ENCODE measurements around the gene TMEM263. TPM values are rescaled to one million over a fixed set of nuclear protein-coding genes. Genes with fewer than 3 reads are reported as not detected.

TMEM263 gene
- total RNA-seq, 1 experiment from 2014 or later = 33.4 TPM

DNA sequence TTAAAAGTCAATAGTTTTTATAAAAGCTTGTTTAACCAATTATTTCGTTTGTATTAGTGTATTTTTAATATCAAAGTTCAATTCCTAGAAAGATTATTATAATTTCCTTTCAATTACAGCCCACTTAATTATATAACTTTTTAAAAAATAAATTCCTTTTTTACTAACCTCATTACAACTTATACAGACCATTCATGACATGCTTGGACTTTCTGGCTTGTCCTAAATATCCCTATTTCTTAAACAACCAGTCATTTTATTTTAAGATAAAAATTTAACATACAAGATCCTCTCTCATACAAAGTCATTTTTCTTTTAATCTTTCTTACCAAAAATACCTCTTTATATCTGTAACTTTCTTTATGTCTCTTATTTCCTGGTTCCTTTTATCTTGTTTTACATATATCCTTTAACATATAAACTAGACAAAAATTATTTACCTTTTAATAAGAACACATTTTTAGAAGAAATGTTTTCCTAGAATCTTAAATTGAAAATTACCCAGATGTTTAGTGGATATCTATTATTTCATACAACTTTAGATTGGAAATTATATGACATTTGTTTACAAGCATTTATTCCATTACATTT, 10.4 kb upstream of the TMEM263 start:
- DNase-seq (ENCODE audit: low read depth) = no peak

DNA sequence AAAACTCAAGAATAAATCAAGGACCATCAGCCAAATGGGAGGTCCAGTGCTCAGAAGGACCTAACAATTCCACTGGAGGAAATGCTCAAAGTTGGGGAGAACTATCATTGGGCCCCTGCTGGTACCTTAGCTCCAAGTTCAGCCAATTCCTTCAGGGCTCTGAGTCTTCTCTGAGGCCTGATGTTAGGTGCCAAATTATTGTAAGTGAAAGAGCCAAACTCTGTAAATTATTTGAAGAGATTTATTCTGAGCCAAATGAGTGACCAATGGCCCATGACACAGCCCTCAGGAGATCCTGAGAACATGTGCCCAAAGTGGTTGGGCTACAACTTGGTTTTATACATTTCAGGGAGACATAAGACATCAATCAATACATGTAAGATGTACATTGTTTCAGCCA, 8.2 kb upstream of the TMEM263 start:
- no peak for DNase-seq (ENCODE audit: low read depth)

DNA sequence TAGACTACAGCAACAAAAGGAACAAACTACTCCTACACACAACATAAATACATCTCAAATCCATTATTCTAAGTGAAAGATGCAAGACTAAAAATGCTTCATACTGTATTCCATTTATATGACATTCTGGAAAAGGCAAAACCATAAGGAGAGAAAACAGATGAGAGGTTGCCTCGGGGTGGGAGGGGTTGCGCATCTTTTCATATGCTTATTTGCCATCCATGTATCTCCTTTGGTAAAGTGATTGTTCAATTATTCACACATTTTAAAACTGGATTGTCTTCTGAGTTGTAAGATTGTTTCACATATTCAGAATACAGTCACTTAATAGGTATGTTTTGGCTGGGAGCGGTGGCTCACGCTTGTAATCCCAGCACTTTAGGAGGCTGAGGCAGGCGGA, 5.1 kb upstream of the TMEM263 start:
- no peak for DNase-seq (ENCODE audit: low read depth)

DNA sequence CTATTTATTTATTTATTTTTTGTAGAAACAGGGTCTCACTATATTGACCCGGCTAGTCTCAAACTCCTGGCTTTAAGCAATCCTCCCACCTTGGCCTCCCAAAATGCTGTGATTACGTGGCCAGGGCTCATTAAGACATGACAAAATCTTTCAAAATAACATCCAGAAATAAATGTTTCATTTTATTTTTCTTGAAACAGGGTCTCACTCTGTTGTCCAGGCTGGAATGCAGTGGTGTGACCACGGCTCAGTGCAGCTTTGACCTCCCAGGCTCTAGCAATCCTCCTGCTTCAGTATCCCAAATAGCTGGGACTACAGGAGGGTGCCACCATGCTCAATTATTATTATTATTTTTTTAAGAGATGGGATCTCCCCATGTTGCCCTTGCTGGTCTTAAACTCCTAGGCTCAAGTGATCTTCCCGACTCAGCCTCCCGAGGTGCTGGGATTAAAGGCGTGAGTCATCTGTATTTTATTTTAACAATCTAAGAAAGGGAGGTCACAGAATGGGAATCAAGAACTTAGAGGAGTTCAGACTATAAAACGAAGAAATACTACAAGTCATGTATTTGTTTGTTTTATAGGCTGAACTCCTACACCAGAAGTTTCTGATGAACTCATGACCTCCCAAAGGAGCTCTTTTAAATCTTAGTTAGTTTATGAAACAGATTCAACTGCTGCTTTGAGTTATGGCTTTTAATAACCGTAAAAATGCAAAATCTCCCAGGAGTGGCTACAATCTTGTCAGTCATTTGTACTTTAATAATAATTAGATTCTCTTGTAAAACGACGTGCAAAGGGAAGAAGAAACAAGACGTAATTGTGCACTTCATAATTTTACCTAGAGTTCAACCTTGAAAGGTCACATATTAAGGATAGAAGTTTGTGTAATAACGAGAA, 2.1 kb upstream of the TMEM263 start:
- peak; percentile 48 for DNase-seq (ENCODE audit: low read depth)

DNA sequence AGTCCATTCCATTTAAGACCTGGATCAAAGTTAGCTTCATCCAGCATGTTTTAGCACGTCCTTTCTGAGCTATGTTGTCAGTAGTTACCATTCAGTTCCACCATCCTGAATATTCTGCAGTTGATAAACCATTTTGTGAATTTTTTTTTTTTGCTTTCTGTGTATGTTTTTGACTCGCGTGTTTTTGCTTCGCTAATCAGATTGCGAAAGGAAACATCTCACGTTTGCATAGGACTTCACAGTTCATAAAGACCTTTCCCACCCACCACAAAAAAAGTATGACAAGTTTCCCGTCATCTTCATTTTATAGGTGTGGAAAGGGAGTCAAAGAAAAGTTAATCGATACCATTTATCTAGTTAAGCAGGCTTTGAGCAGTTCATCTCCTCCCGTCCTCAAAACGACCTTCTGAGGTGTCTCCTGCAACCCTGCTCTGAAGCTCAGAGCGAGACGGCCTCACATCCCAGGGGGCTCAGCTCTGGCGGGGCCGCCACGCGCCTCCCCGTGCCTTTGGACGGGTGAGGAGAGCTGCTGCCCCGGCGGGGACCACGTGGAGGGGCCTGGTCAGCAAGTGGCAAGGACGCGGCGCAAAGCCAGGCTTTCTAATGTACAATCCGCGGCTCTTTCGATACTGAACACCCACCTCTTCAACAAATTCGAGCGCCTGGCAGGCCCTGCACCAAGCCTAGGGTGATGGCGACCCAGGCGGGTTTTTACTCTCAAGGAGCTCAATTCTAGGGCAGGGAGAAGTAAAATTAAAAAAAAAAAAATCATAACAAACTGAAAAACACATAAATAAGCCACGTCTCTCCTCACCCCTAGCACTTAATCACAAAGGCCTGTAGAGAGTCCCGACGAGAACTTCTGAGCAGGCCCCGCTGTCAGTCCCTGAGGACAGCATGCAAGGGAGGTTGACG, 988 bp upstream of the TMEM263 start:
- DNase-seq (ENCODE audit: low read depth) = no peak

DNA sequence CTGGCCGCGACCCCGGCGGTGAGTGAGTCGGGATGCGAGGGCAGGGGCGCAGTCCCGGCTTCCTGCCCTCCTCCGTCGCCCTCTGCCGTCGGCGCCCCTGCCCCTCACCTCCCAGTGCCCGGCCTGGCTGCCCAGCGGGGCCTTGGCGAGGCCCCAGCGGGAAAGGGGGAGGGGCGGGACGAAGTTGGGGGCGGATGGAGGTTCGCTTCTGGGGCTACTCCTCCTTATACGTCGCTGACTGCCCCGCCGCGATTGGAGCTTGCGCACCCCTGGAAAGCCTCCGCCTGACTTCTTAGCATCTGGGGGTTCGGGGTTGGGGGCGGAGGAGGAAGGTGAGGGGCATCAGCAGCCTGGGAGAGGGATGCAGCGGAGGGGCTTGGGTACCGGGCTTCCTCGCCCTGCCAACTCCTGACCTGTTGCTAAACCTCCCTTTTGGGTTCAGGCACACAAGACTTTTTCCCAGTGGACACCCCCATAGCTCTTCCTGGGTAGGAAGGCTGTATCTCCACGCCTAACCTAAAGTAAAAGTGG, 406 bp downstream of the TMEM263 start:
- DNase-seq (ENCODE audit: low read depth) = no peak

DNA sequence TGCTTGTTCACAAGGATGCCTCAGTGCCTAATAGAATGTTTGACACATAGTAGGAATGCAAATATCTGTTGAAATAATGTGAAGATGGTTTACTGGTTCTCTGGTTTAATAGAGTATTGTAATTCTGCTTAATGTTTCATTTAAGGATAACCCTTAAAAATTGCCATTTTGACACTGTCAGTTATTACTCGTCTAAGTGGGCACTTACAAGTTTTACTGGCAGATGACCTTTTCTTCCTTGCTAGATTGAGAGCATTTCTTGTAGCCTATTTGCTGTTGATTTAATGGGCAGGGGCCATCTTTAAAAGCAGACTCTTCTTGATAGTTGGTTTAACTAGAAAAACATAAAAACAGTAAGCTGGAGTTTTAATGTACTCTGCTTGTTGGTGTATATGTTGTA, 1.9 kb downstream of the TMEM263 start:
- no peak for DNase-seq (ENCODE audit: low read depth)

DNA sequence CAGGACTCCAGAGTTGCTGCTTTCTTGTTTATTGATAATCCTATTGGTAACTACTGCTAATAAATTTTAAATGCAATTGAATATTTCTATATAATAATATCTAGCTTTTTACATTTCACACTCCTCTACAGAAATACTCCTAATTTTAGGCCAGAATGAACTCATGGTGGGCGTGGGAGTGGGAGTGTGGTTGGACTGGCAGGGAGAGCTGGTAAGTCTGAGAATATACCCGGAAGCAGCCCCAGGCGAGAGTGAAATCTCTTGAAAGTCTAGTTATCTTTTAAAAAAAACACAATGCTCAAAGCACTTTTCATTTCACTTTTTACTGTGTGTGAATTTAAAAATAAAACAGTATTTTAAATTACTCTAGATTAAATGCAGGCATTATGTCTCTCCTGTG, 4.7 kb downstream of the TMEM263 start:
- no peak for DNase-seq (ENCODE audit: low read depth)

DNA sequence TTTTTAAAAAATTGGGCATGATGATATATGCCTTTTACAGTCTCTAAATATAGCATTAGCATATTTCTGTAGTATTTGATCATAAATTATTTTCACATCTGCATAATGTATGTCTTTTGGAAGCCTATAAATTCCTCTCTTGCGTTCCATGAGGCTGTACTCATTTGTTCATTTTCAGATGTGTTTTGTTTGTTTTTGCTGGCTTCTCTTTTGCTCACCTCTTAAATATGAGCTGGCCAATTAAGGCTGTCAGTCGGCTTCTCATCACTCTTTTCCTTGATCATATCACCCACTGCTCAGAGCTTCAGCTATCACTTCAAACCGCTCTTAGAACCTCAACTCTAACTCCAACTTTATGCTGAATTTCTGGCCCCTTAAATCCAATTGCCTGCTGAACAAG, 6.6 kb downstream of the TMEM263 start:
- no peak for DNase-seq (ENCODE audit: low read depth)

DNA sequence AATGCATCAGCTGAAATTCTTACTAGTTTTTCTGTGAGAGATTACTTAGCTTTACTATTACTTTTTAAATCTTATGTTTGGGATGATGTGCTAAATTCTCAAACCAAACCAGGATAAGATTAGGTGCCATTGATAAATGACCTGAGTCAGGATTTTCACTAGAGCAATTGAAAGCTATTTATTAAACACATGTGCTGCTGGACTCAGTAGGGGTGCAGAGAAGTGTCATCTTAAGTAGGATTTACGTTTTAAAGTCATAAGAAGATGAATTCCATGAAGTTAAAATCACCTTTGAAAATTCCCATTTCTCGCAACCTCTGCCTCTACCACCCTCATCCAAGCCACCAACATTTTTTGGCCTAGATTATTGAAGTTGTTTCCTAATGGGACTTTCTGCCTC, 8.8 kb downstream of the TMEM263 start:
- no peak for DNase-seq (ENCODE audit: low read depth)

DNA sequence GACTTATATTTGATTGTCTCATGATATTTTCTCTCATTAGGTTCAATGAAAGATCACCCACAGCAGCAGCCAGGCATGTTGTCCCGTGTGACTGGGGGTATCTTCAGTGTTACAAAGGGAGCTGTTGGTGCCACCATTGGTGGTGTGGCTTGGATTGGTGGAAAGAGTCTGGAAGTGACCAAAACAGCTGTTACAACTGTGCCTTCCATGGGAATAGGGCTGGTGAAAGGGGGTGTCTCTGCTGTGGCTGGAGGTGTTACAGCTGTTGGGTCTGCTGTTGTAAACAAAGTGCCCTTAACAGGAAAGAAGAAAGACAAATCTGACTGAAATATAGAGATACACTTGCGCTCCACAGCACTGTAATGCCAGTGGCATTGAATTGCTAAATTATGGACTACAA, 15.4 kb downstream of the TMEM263 start:
- DNase-seq (ENCODE audit: low read depth) = no peak

DNA sequence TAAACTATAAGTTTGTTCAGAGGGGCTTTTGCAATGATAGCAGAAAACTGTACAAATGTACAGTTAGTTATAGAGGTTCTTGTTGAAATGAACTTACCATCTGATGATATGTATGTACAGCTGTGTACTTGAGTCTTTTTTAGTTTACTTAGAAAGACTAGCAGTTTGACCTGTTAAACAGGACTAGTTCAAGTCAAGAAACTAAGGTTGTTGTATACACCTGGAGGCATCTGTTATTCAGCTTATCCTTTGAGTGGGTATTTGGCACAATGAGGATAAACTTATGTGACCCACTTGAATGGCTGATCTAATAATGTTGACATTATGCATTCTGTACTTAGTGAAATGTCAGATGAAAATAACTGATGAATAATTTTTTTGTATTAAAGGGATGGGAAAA, 17.8 kb downstream of the TMEM263 start:
- no peak for DNase-seq (ENCODE audit: low read depth)

DNA sequence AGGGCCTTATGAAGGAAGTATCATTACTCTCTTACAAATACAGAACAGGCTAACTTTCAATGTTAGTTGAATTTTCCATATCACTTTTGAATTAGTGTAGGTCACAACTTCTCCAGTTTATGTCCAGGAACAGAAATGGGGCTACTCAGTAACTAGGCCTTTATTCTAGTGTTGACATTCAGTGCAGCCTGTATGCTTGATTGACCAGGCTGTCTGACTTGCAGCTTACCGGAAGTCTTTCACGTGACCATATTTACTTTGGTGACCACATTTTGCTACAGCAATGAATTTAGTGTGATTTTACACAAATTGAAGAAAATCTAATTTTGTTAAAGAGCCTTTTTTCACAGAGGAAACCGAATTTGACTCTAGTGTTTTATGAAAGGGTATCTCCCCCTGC, 18.8 kb downstream of the TMEM263 start:
- no peak for DNase-seq (ENCODE audit: low read depth)

DNA sequence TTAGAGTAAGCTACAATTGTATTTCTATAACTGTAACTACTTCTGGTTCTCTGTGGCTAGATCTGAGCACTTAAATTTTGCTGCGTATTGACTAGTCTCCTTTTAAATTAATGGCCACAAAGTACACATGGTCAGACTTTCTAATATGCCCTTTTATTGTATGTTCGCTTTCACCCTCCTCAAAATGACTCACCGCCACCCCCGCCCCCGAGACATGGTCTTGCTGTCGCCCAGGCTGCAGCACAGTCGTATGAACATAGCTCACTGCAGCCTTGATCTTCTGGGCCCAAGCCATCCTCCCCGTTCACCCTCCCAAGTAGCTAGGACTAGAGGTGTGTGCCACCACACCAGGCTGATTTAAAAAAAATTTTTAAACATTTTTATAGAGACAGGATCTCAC, 19.4 kb downstream of the TMEM263 start:
- DNase-seq (ENCODE audit: low read depth) = no peak

DNA sequence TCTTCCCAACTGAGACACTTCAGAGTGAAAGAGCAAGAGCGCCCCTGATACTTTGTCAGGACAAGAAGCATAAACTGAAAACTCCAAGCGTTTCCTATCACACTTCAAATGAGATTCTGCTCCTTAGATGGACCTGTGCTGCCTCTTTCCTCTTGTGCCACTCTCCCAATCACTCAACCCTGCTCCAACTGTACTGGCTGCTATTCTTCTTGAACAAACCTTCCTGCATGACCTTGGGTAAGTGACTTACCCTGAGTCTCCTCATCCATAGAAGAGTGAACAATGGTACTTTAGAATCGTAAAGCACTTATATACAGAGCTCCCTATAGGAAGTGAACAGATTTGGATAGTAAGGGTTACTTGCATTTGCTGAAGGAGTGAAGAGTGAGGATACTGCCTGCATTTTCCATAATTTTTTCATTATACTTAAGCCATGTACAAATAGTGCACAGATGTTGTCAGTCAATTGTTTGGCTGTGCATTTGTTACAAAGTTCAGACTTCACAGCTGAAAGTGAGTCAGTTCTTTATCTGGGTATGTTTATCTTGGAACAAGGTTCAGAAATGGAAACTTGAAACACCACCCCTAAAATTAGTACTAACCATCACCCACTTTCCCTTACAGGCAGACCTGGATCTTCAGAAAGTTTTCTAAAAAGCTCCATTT, 20.4 kb downstream of the TMEM263 start:
- no peak for DNase-seq (ENCODE audit: low read depth)

DNA sequence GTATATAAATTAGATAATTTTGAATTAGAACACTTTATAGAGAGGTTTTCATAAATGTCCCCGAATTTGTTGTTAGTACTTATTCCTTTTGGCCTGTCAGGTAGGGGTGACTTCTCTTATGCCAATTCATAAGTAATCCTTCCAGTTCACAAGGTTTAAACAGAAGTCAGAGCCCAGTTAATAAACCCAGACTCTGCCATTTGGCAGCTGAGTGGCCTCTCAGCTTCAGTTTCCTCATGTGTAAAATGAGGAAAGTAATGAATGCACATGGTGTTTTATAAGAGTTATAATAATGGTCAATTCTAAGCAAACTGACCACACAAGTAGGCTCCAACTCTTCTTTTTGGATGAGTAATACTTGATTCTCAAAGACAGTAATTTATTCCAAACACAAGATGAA, 21.0 kb downstream of the TMEM263 start:
- DNase-seq (ENCODE audit: low read depth) = no peak

DNA sequence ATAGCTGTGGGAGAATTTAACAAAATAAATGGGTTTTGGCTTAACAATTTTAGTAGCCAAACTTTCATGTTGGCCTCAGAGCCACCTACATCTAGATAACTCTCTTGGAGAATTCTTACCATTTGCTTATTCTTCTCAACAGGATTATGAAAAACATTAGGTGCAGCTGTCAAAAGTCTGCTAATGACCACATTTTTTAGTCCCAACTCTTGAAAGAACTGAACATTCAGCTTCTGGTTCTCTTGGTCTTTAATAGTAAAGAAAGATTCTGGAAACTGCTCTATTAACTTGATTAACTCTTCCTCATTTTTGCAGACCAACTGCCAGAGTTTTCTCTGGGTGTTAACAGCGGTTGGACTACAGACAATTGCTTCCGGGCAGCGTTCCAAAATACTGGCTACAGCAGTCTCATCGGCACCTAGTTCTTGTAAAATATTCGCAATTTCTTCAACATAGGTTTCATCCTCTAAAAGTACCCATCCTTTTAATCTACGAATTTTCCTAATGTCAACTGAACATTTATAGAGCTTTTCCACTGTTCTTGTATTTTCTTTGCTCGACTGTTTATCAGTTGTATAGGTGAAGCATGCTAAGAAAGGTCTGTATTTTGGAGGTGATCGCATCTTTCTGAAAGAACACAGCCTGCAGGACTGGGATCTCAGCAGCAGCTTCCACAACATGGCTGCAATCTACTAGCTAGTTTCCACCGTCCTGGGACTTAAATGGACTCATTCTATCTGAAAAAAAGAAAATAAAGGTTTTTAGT, 22.5 kb downstream of the TMEM263 start:
- DNase-seq (ENCODE audit: low read depth) = no peak

DNA sequence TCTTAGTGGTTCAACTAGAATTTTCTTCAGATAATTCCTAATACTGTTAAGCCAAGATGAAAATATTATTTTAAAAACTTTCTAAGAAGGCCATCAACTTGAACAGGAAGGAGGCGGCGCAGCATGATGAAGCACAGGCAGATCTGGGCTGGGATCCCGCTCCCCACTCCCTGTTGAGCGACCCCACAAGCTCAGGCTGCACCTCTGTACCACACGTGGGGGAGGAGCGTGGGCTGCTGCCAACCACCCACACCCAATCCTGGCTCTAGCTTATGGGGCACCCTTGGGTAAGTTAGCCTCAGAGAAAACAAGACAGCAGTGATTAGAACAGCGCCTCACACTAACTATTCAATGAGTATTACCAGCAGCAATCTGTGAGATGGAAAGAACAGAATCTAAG, 25.2 kb downstream of the TMEM263 start:
- DNase-seq (ENCODE audit: low read depth) = no peak

DNA sequence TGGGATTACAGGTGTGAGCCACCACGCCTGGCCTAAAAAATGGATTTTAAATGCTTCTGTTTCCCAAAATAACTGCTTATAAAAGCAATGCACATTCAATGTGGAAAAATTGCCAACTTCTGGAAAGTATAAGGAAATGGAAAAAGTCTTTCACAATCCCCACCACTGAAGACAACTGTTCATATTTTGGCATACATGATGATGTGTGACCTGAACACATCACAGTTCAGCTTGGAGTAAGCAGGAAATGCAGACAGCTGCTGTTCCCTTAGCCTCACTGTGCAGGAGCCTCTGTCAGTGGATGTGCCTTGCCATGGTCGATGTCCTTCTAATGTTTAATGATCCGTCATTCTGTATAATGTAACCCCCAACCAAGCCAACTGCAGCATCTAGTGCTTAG, 26.1 kb downstream of the TMEM263 start:
- DNase-seq (ENCODE audit: low read depth) = no peak

DNA sequence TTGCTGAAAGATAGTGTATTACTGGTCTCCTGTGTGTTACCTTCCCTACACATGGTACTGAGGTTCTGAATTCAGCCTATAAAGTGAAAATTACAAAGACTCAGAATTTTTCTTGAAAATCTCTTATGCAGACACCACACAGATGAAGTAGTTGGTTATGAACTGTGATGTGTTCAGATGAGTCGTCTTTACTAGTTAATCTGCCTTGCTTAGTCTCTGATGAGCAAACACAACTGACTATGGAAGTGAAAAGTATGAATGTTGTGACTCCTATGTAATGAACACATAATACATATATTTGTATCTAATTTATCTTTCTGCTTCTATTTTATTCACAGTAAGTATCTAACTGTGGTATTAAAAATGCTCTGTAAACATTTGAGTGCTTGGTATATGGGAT, 26.5 kb downstream of the TMEM263 start:
- no peak for DNase-seq (ENCODE audit: low read depth)

Measured in HT1080 (cell line).